HepG2 (cell line): Measurements from ENCODE around the gene RFX7.

ENCODE experiments used
- ATF7 ChIP-seq, 2 experiments: fragments of 450-650 bp in 1 of 2; sonication (generic) in 1 of 2; formaldehyde crosslinking in 1 of 2; IDR thresholded peaks; 2 replicates each; pipeline versions ENCODE4 v1.4.0 to v1.6.1; 2016 to 2020; ENCODE audit warnings: antibody characterized with exemption in 1 of 2, mild to moderate bottlenecking in 1 of 2, missing genetic modification reagents in 1 of 2
- CREM ChIP-seq, 2 experiments: sonication (generic) in 1 of 2; formaldehyde crosslinking in 1 of 2; IDR thresholded peaks; 2 replicates each; pipeline versions ENCODE4 v1.4.0 to v1.6.1; 2016 to 2020; ENCODE audit warnings: antibody characterized with exemption in 1 of 2, mild to moderate bottlenecking in 1 of 2, missing genetic modification reagents in 1 of 2
- CTCF ChIP-seq: sonication (generic); formaldehyde crosslinking; IDR thresholded peaks from 2 replicates; pipeline ENCODE4 v1.5.0; 2020; ENCODE audit warnings: mild to moderate bottlenecking, missing genetic modification reagents, moderate library complexity
- GABPB1 ChIP-seq: IDR thresholded peaks from 2 replicates; pipeline ENCODE4 v1.6.1; 2016; ENCODE audit warnings: mild to moderate bottlenecking, missing genetic modification reagents, moderate library complexity, missing compliant biosample characterization
- HNF4G ChIP-seq, 2 experiments: sonication (generic) in 1 of 2; formaldehyde crosslinking in 1 of 2; IDR thresholded peaks; 2 replicates each; pipeline versions ENCODE4 v1.4.0 to v1.6.1; 2011 to 2020; ENCODE audit warnings: borderline replicate concordance in 2 of 2, low read depth in 2 of 2, mild to moderate bottlenecking in 2 of 2, low read length in 1 of 2, missing genetic modification reagents in 1 of 2, moderate library complexity in 1 of 2
- KLF16 ChIP-seq, 2 experiments: sonication (generic) in 1 of 2; formaldehyde crosslinking in 1 of 2; IDR thresholded peaks; 2 replicates each; pipeline versions ENCODE4 v1.6.1 to v1.8.0; 2016 to 2023; ENCODE audit warnings: missing genetic modification reagents in 2 of 2, missing compliant biosample characterization in 1 of 2
- POLR2A ChIP-seq, 2 experiments: IDR thresholded peaks; 2 replicates each; pipeline ENCODE4 v1.6.1; 2011; ENCODE audit warnings: low read depth in 2 of 2, low read length in 2 of 2, mild to moderate bottlenecking in 1 of 2, moderate library complexity in 1 of 2; ENCODE audit not compliant: insufficient read depth in 1 of 2
- SETDB1 ChIP-seq: sonication (generic); formaldehyde crosslinking; IDR thresholded peaks from 2 replicates; pipeline ENCODE4 v1.5.1; 2020; ENCODE audit warnings: missing genetic modification reagents, mild to moderate bottlenecking, borderline replicate concordance
- YY1 ChIP-seq: IDR thresholded peaks from 2 replicates; pipeline ENCODE4 v1.6.1; 2011; ENCODE audit warnings: low read length, low read depth, moderate library complexity, mild to moderate bottlenecking; ENCODE audit not compliant: insufficient read depth, insufficient replicate concordance
- ZFX ChIP-seq: sonication (generic); formaldehyde crosslinking; IDR thresholded peaks from 2 replicates; pipeline ENCODE4 v1.4.0; 2020; ENCODE audit warnings: mild to moderate bottlenecking, low read depth, missing genetic modification reagents, moderate library complexity
- ZNF543 ChIP-seq: sonication (generic); formaldehyde crosslinking; IDR thresholded peaks from 2 replicates; pipeline ENCODE4 v1.4.0; 2020; ENCODE audit warnings: mild to moderate bottlenecking, missing genetic modification reagents
- ZNF639 ChIP-seq: conservative IDR thresholded peaks from 2 replicates; pipeline ENCODE4 v1.6.1; 2018; ENCODE audit warnings: missing genetic modification reagents

GRCh38 chr15:56150204-56150603, 93.5 kb downstream of the RFX7 start:
- no peak for TF ChIP-seq ZFX (CRISPR knock-in tag)
- no peak for TF ChIP-seq GABPB1
- no peak for TF ChIP-seq KLF16 (CRISPR knock-in tag; IDR thresholded peaks at IDR 0.05)
- TF ChIP-seq ZNF639 (CRISPR knock-in tag) = no peak
- TF ChIP-seq SETDB1 (CRISPR knock-in tag) = no peak
- no peak for TF ChIP-seq CTCF (CRISPR knock-in tag)
- TF ChIP-seq POLR2A (IDR thresholded peaks at IDR 0.05; ENCODE audit: insufficient read depth in 1 of 2, low read depth in 2 of 2, low read length in 2 of 2) = no peak
- no peak for TF ChIP-seq HNF4G (IDR thresholded peaks at IDR 0.05; ENCODE audit: borderline replicate concordance, low read depth, low read length)
- TF ChIP-seq HNF4G (CRISPR knock-in tag; IDR thresholded peaks at IDR 0.05; ENCODE audit: borderline replicate concordance, low read depth) = no peak
- TF ChIP-seq ZNF543 (CRISPR knock-in tag) = no peak
- no peak for TF ChIP-seq ATF7 (IDR thresholded peaks at IDR 0.05)
- TF ChIP-seq ATF7 (CRISPR knock-in tag; IDR thresholded peaks at IDR 0.05) = no peak
- no peak for TF ChIP-seq CREM (IDR thresholded peaks at IDR 0.05)
- TF ChIP-seq CREM (CRISPR knock-in tag; IDR thresholded peaks at IDR 0.05) = no peak
- TF ChIP-seq YY1 = no peak
